IMR-90 (cell line): ENCODE measurements around the gene NANOS3. TPM values are rescaled to one million over a fixed set of nuclear protein-coding genes. Genes with fewer than 3 reads are reported as not detected.

Experiments used
- ATAC-seq: fragments of 200-7000 bp; cut with Tn5 transposase; 2 replicates; pipeline ENCODE4 v1.9.1; 2020; ENCODE audit warnings: low read depth, mild to moderate bottlenecking, moderate library complexity
- BruUV-seq: library from RNA; stranded (reverse); fragments of 400-500 nt; replicated peaks from 2 replicates; lab custom pipeline; 2021; lab: Mats Ljungman, UMichigan
- CTCF ChIA-PET: fragments of 300-600 bp; formaldehyde crosslinking; extraction: SDS; loops from one replicate; lab custom pipeline; 2021; ENCODE audit warnings: antibody characterized with exemption; lab: Yijun Ruan, JAX
- POLR2A ChIA-PET: fragments of 300-600 bp; sonication (Branson Sonifier 250); formaldehyde crosslinking; loops from one replicate; lab custom pipeline; 2022; ENCODE audit warnings: antibody characterized with exemption; ENCODE audit not compliant: unreplicated experiment; lab: Charles Lee
- DNase-seq: peaks from one replicate; pipeline ENCODE4 v3.0.0; 2013
- H2AFZ ChIP-seq: replicated peaks from 2 replicates; pipeline ENCODE3; 2013; ENCODE audit warnings: low read length, mild to moderate bottlenecking; ENCODE audit not compliant: poor library complexity
- H2AK5ac ChIP-seq: 2 replicates; pipeline ENCODE4 v1.6.1; 2013; ENCODE audit warnings: low read depth, low read length, inconsistent platforms
- H2AK9ac ChIP-seq: replicated peaks from 2 replicates; pipeline ENCODE3; 2013; ENCODE audit warnings: mild to moderate bottlenecking, low read depth, low read length, moderate library complexity; ENCODE audit not compliant: poor library complexity
- H2BK120ac ChIP-seq: 2 replicates; pipeline ENCODE4 v1.6.1; 2013; ENCODE audit warnings: low read depth, low read length, inconsistent platforms
- H2BK15ac ChIP-seq: 3 replicates; pipeline ENCODE4 v1.6.1; 2013; ENCODE audit warnings: low read depth, low read length, inconsistent platforms
- H2BK20ac ChIP-seq: 2 replicates; pipeline ENCODE4 v1.6.1; 2013; ENCODE audit warnings: low read depth, mild to moderate bottlenecking, inconsistent platforms, low read length, moderate library complexity
- H2BK5ac ChIP-seq: 2 replicates; pipeline ENCODE4 v1.6.1; 2013; ENCODE audit warnings: mild to moderate bottlenecking, low read depth, low read length, inconsistent platforms; ENCODE audit not compliant: poor library complexity, severe bottlenecking
- H3K14ac ChIP-seq: replicated peaks from 2 replicates; pipeline ENCODE4 v1.6.1; 2013; ENCODE audit warnings: low read depth, low read length, inconsistent platforms
- H3K18ac ChIP-seq: 2 replicates; pipeline ENCODE4 v1.6.1; 2013; ENCODE audit warnings: low read depth, low read length, control low read depth
- H3K23ac ChIP-seq: 2 replicates; pipeline ENCODE4 v1.6.1; 2013; ENCODE audit warnings: low read depth, low read length, inconsistent platforms
- H3K27ac ChIP-seq: 2 replicates; pipeline ENCODE4 v1.5.1; 2013; ENCODE audit warnings: mild to moderate bottlenecking, control low read depth, low read length; ENCODE audit not compliant: insufficient read depth
- H3K27me3 ChIP-seq: 2 replicates; pipeline ENCODE4 v1.6.1; 2013; ENCODE audit warnings: low read length; ENCODE audit not compliant: control insufficient read depth, insufficient read depth
- H3K36me3 ChIP-seq: 2 replicates; pipeline ENCODE4 v1.6.1; 2013; ENCODE audit warnings: low read length, mixed read lengths; ENCODE audit not compliant: control insufficient read depth, insufficient read depth
- H3K4ac ChIP-seq: 2 replicates; pipeline ENCODE4 v1.6.1; 2013; ENCODE audit warnings: low read depth, low read length, inconsistent platforms
- H3K4me1 ChIP-seq: 2 replicates; pipeline ENCODE4 v1.6.1; 2013; ENCODE audit warnings: low read length, mixed read lengths; ENCODE audit not compliant: control insufficient read depth, insufficient read depth
- H3K4me2 ChIP-seq: 2 replicates; pipeline ENCODE4 v1.6.1; 2013; ENCODE audit warnings: low read depth, mild to moderate bottlenecking, control low read depth, low read length, moderate library complexity
- H3K4me3 ChIP-seq: 2 replicates; pipeline ENCODE4 v1.5.1; 2013; ENCODE audit warnings: low read depth, mild to moderate bottlenecking, control low read depth, low read length, moderate library complexity; ENCODE audit not compliant: insufficient read depth
- H3K56ac ChIP-seq: 2 replicates; pipeline ENCODE4 v1.6.1; 2013; ENCODE audit warnings: low read length, inconsistent platforms; ENCODE audit not compliant: insufficient read depth; ENCODE audit errors: extremely low read depth
- H3K79me1 ChIP-seq, 2 experiments: 2 replicates each; pipeline ENCODE4 v1.6.1; 2013; ENCODE audit warnings: low read length in 2 of 2, inconsistent platforms in 1 of 2, low read depth in 1 of 2
- H3K9ac ChIP-seq: 2 replicates; pipeline ENCODE4 v1.6.1; 2013; ENCODE audit warnings: low read depth, low read length, control low read depth
- H3K9me1 ChIP-seq: 2 replicates; pipeline ENCODE4 v1.6.1; 2013; ENCODE audit warnings: low read length, inconsistent platforms; ENCODE audit not compliant: insufficient read depth
- H3K9me3 ChIP-seq: 2 replicates; pipeline ENCODE4 v1.6.1; 2013; ENCODE audit warnings: low read length; ENCODE audit not compliant: control insufficient read depth, insufficient read depth
- H4K20me1 ChIP-seq: 2 replicates; pipeline ENCODE4 v1.6.1; 2013; ENCODE audit warnings: low read length, inconsistent platforms; ENCODE audit not compliant: insufficient read depth
- H4K5ac ChIP-seq: 2 replicates; pipeline ENCODE4 v1.6.1; 2013; ENCODE audit warnings: mild to moderate bottlenecking, low read depth, low read length, control low read depth
- H4K8ac ChIP-seq, 2 experiments: 2 replicates each; pipeline ENCODE4 v1.6.1; 2013; ENCODE audit warnings: low read depth in 2 of 2, low read length in 2 of 2, control low read depth in 1 of 2, inconsistent platforms in 1 of 2
- H4K91ac ChIP-seq: 2 replicates; pipeline ENCODE4 v1.6.1; 2013; ENCODE audit warnings: low read depth, low read length, inconsistent platforms; ENCODE audit not compliant: insufficient read depth
- BHLHE40 ChIP-seq: fragments of 150-350 bp; IDR thresholded peaks from 2 replicates; pipeline ENCODE4 v1.6.1; 2016; ENCODE audit warnings: mild to moderate bottlenecking, low read depth, low read length
- CEBPB ChIP-seq: IDR thresholded peaks from 2 replicates; pipeline ENCODE4 v1.6.1; 2012; ENCODE audit warnings: low read depth, low read length, improper control_type of control experiment
- CHD1 ChIP-seq: IDR thresholded peaks from 2 replicates; pipeline ENCODE4 v1.6.1; 2012; ENCODE audit warnings: low read depth, low read length, improper control_type of control experiment
- FOS ChIP-seq: fragments of 150-350 bp; IDR thresholded peaks from 2 replicates; pipeline ENCODE4 v1.6.1; 2016; ENCODE audit warnings: low read depth, low read length
- MAFK ChIP-seq: IDR thresholded peaks from 2 replicates; pipeline ENCODE4 v1.6.1; 2012; ENCODE audit warnings: low read depth, low read length, improper control_type of control experiment
- MAZ ChIP-seq: IDR thresholded peaks from 2 replicates; pipeline ENCODE4 v1.6.1; 2012; ENCODE audit warnings: low read depth, mild to moderate bottlenecking, low read length, improper control_type of control experiment, moderate library complexity, borderline replicate concordance
- NFE2L2 ChIP-seq: fragments of 150-350 bp; IDR thresholded peaks from 2 replicates; pipeline ENCODE4 v1.6.1; 2016; ENCODE audit warnings: low read depth, mild to moderate bottlenecking, low read length
- POLR2A ChIP-seq: IDR thresholded peaks from 2 replicates; pipeline ENCODE4 v1.6.1; 2012; ENCODE audit warnings: mild to moderate bottlenecking, low read depth, low read length
- RAD21 ChIP-seq: IDR thresholded peaks from 2 replicates; pipeline ENCODE4 v1.6.1; 2012; ENCODE audit warnings: low read length, improper control_type of control experiment
- RCOR1 ChIP-seq: IDR thresholded peaks from 2 replicates; pipeline ENCODE4 v1.6.1; 2012; ENCODE audit warnings: mild to moderate bottlenecking, low read length, improper control_type of control experiment; ENCODE audit not compliant: insufficient replicate concordance
- RFX5 ChIP-seq: IDR thresholded peaks from 2 replicates; pipeline ENCODE4 v1.8.0; 2012; ENCODE audit warnings: low read depth, mild to moderate bottlenecking, low read length, moderate library complexity
- SMC3 ChIP-seq: fragments of 150-350 bp; IDR thresholded peaks from 2 replicates; pipeline ENCODE4 v1.6.1; 2016; ENCODE audit warnings: low read depth, mild to moderate bottlenecking, antibody characterized with exemption, low read length, moderate library complexity
- USF2 ChIP-seq: fragments of 150-350 bp; IDR thresholded peaks from 2 replicates; pipeline ENCODE4 v1.6.1; 2017; ENCODE audit warnings: mild to moderate bottlenecking, antibody characterized with exemption, low read length, low read depth
- WGBS, 2 experiments: methylation state at CpG; one replicate each; pipeline versions ENCODE4 v1.1.5 to v1.1.7; 2013; ENCODE audit warnings: missing lambda C conversion rate in 2 of 2; ENCODE audit not compliant: insufficient read length in 1 of 2; ENCODE audit errors: extremely low coverage in 2 of 2; 5-methylcytosine and 5-hydroxymethylcytosine counted together
- dilution Hi-C: fragments of 300-500 bp; cut with HindIII; formaldehyde crosslinking; loops from one replicate; pipeline ENCODE4 v1.14.3; 2018; ENCODE audit warnings: low sequenced_read_pairs; ENCODE audit not compliant: unreplicated experiment
- in situ Hi-C: fragments of 300-500 bp; cut with MboI; formaldehyde crosslinking; loops from 3 replicates; pipeline ENCODE4 v1.14.3; 2019; ENCODE audit warnings: low sequenced_read_pairs, inconsistent platforms, mixed read lengths
- intact Hi-C: fragments of 100-400 bp; cut with micrococcal nuclease; formaldehyde crosslinking; loops from 2 replicates; pipeline ENCODE4 v1.10.0; 2022
- polyA plus RNA-seq, 3 experiments: library from polyadenylated mRNA; depleted of rRNA; stranded (reverse); fragments of >200 nt; gene quantifications; 2 replicates each; pipeline ENCODE4 v1.2.3, GENCODE V29; 2012; ENCODE audit warnings: low replicate concordance in 1 of 3
- total RNA-seq: library from RNA; depleted of rRNA; stranded (reverse); fragments of >200 nt; gene quantifications from 2 replicates; pipeline ENCODE4 v1.2.3, GENCODE V29; 2012
- TF ChIP-seq, protein P1 (sequence below): fragments of 150-350 bp; IDR thresholded peaks from 2 replicates; pipeline ENCODE4 v1.6.1; 2016; ENCODE audit warnings: low read depth, mild to moderate bottlenecking, low read length, moderate library complexity, borderline replicate concordance
- TF ChIP-seq, protein P2 (sequence below): conservative IDR thresholded peaks from 2 replicates; pipeline ENCODE4 v1.5.1; 2012; ENCODE audit warnings: mild to moderate bottlenecking, low read depth, low read length, improper control_type of control experiment

The NANOS3 gene
- total and polyA plus RNA-seq, 2 of the 4 experiments (the other 2 are of a cell fraction), result 0.63 TPM; not detected in 1

DNA sequence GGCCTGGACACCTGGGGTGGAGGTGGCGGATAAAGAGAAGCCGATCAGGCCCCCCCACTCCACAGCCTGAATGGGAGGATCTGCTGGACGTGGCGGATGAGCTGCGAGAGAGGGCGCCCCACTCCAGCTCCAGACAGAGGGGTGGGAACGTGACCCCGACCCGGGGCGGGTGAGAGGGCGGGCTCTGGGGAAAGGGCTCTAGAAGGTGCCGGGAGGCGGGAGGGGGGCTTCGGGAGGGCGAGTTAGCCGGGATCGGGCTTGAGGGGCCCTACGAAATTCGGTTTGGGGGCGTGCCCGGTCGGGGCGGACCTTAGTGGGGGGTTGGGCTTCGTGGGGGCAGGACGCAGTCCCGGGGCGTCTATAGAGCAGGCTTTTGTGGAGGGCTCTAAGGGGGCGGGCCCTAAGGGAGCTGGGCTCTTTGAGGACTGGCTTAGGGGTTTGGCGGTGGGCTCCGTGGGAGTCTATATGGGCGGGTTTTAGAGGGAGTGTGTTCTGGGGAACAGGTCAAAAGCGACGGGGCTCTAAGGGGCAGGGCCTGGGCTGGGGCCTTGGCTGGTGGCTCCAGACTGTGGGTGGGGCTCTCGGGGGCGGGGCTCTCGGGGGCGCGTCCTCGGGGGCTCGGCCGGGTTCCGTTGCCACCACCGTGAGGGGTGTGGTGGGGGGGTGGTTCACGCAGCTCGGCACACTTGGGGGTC lies 4.1 kb upstream of the NANOS3 start:
- Histone ChIP-seq H2AK9ac (peak overlapping the region; percentile 55), H3K9me1 (0 out of 2 replicates have a peak, but pooled peaks cover 6% of the 10 kb centered on the region), H2BK120ac (no peak overlapping the region), H3K79me1 (0 out of 4 replicates have a peak, but pooled peaks cover 0 to 11% of the 10 kb centered on the region in 2 experiments), H2BK20ac (no peak overlapping the region), H3K4ac (no peak overlapping the region), H2BK5ac (no peak overlapping the region), H2AFZ (peak overlapping the region; percentile 86), H3K4me2 (no peak overlapping the region; the same call in 1 of the 2 replicates), H3K23ac (no peak overlapping the region), H3K27ac (no peak overlapping the region), H3K14ac (no peak overlapping the region), H3K4me1 (no peaks in the 10 kb centered on the region; the same call in 1 of the 2 replicates), H3K9ac (no peak overlapping the region), H4K8ac (no peak overlapping the region; a peak in 1 of 4 replicates), H3K18ac (no peak overlapping the region; the same call in 1 of the 2 replicates), H2BK15ac (no peak overlapping the region), H2AK5ac (no peak overlapping the region), H3K27me3 (no peaks in the 10 kb centered on the region), H4K20me1 (no peaks in the 10 kb centered on the region), H3K4me3 (no peak overlapping the region), H3K9me3 (no peaks in the 10 kb centered on the region), H4K5ac (no peak overlapping the region), H4K91ac (no peak overlapping the region), H3K36me3 (no peaks in the 10 kb centered on the region), H3K56ac (no peak overlapping the region)
- intact Hi-C loops, result no loop called here
- ATAC-seq (peak; percentile 44), DNase-seq (no peak)
- POLR2A ChIA-PET, result no interaction called here
- 44% methylated on average over 5 of the region's 45 CpGs; no CpG with 5 or more reads in 1 of the 2 experiments for WGBS, 2 experiments
- dilution Hi-C loops, result no loop called here
- CTCF ChIA-PET, result no interaction called here
- in situ Hi-C loops, result loop anchor here (25.0 kb wide), 1 partner anchor 586 kb away; no protein-coding TSS in a partner anchor
- BruUV-seq, result no TSS peak
- TF ChIP-seq, protein P1, sequence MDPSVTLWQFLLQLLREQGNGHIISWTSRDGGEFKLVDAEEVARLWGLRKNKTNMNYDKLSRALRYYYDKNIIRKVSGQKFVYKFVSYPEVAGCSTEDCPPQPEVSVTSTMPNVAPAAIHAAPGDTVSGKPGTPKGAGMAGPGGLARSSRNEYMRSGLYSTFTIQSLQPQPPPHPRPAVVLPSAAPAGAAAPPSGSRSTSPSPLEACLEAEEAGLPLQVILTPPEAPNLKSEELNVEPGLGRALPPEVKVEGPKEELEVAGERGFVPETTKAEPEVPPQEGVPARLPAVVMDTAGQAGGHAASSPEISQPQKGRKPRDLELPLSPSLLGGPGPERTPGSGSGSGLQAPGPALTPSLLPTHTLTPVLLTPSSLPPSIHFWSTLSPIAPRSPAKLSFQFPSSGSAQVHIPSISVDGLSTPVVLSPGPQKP, result no peak
- TF ChIP-seq POLR2A (no peak), MAZ (no peak), NFE2L2 (no peak), RFX5 (no peak), MAFK (no peak), BHLHE40 (no peak), USF2 (no peak), CHD1 (no peak), SMC3 (no peak), FOS (no peak), RCOR1 (no peak), CEBPB (no peak), RAD21 (no peak)
- TF ChIP-seq, protein P2, sequence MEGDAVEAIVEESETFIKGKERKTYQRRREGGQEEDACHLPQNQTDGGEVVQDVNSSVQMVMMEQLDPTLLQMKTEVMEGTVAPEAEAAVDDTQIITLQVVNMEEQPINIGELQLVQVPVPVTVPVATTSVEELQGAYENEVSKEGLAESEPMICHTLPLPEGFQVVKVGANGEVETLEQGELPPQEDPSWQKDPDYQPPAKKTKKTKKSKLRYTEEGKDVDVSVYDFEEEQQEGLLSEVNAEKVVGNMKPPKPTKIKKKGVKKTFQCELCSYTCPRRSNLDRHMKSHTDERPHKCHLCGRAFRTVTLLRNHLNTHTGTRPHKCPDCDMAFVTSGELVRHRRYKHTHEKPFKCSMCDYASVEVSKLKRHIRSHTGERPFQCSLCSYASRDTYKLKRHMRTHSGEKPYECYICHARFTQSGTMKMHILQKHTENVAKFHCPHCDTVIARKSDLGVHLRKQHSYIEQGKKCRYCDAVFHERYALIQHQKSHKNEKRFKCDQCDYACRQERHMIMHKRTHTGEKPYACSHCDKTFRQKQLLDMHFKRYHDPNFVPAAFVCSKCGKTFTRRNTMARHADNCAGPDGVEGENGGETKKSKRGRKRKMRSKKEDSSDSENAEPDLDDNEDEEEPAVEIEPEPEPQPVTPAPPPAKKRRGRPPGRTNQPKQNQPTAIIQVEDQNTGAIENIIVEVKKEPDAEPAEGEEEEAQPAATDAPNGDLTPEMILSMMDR, result no peak
